NCI-H345 treated with DMSO at 0.1 percent for 48 hours (cell line): ENCODE results near the gene CBFA2T3.
"Not testable (repeated sequence)": the region's sequence is repeated elsewhere in the genome, so short reads cannot be mapped to it uniquely, and the experiment has no call there.

Experiments
- DNase-seq: peaks from one replicate; lab custom pipeline; 2025; ENCODE audit not compliant: unreplicated experiment; lab: John Stamatoyannopoulos, UW

The CBFA2T3 gene

DNA sequence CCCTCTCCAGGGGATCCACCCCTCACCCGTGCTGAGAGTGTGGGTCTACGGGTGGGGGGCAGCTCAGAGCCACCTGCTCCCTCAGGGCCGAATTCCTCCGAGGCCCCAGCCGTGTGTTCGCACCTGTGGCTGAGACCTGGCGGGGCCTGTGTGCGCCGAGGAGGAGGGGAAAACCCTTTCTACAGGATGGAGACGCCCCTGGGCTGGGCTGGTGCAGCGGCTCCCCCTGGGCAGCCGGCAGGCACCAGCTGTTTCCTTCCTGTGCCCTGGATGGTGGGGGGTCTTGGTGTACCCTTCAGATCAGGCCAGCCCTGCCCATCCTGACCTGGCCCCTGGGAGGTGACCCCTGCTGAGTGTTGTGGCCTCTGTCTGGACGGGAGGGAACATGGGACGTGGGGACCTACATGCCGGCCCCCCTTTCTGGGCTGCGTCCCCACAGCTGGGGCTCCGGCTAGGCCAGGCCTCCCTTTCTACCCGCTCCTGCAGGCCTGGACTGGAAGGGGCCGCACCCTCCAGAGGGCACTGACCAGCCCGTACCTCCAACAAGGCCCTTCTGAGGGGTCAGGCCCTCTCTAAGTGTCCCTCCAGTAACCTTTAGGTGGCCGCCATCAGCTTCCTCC is 82.2 kb downstream of the CBFA2T3 start:
- no peak for DNase-seq

- not testable (repeated sequence) for DNase-seq
These were observed 82.7 kb downstream of the CBFA2T3 start for GRCh38 chr16:88894266-88894665.

GRCh38 chr16:88893127-88893968 is 83.7 kb downstream of the CBFA2T3 start:
- DNase-seq: no peak

DNA sequence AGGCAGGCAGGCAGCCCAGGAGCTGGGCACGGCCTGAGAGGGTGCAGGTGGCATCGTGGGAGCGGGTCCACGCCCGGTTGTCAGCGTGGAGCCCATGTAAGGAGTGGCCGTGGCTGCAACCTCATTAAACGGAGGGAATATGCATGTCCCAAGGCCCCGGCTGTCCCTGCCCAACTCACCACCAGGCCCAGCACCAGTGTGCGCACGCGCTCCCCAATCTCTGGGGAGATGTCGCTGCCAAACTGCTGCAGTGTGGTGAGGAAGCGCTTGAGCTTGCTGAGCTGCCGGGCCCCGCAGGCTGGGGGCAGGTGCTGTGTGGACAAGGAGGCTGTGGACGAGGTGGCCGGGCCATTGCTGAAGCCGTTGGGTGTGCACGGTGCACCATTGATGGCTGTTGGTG is 84.9 kb downstream of the CBFA2T3 start:
- DNase-seq: no peak

GRCh38 chr16:88891083-88891482 is 85.9 kb downstream of the CBFA2T3 start:
- DNase-seq: no peak

DNA sequence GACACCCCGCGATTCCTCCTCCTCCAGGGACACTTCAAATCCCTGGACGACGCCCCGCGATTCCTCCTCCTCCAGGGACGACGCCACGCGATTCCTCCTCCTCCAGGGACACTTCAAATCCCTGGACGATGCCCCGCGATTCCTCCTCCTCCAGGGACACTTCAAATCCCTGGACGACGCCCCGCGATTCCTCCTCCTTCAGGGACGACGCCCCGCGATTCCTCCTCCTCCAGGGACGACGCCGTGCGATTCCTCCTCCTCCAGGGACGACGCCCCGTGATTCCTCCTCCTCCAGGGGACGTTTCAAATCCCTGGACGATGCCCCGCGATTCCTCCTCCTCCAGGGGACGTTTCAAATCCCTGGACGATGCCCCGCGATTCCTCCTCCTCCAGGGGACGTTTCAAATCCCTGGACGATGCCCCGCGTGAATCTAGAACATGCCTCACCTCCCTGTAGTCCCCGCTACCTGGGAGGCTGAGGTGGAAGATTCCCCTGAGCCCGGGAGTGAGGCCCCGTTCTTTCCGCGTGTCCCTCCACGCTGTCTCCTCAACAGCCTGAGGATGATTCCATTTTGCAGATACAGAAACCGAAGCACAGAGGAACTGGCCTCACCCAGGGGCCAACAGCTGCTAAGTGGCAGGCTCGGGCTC is 87.2 kb downstream of the CBFA2T3 start:
- DNase-seq: not testable (repeated sequence)

- DNase-seq: no peak
These were observed 88.3 kb downstream of the CBFA2T3 start for GRCh38 chr16:88888461-88889387.

- no peak for DNase-seq
These were observed 89.0 kb downstream of the CBFA2T3 start for GRCh38 chr16:88888057-88888456.

DNA sequence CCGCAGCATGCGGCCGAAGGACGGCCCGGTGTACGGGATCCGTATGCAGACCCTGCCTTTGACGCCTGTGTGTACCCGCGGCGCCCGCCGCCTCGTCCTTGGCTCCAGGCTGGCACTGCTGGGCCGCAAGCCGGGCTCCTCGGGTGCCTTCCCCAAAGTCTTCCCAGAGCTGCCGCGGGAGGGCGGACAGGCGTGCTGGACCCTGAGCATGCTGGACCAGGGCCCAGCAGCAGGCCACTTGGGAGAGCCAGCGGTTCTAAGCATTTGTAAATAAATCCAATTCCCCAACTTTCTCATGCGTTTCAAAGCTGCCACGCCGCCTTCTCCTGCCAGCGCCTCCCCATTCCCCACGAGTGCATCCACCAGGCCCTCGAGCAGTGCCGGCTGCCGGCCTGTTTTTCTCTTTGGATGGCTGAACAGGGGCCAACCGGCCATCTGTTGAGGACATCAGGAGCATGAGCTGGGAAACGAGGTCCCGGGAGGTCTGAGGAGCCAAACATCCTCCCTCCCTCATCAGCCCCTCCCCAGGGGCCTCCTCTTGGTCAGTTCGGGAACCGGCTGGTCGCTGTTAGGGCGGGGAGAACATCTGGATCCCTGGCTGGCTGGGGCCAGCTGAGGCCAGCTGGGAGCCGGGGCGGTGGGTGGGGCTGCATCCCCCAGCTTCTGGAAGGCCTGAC is 90.0 kb downstream of the CBFA2T3 start:
- DNase-seq: no peak

DNA sequence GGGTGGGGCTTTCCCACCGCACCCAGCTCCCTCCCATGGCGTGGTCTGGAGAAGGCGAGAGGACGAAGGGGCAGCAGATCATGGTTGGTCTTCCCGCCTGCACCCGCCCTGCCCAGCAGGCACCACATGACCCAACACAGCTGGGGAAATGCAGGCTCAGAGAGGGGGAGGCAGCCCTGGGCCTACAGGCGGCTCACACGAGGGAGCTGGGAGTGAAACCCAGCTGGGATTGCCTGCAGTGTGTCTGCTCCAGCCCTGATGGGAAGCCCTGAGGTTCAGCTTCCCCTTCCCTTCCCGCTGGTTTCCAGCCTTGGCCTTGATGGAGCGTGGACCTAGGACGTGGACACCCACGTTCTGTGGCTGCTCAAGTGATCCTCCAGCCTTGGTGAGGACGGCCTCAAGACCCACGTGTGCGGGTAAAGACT is 90.6 kb downstream of the CBFA2T3 start:
- no peak for DNase-seq

DNA sequence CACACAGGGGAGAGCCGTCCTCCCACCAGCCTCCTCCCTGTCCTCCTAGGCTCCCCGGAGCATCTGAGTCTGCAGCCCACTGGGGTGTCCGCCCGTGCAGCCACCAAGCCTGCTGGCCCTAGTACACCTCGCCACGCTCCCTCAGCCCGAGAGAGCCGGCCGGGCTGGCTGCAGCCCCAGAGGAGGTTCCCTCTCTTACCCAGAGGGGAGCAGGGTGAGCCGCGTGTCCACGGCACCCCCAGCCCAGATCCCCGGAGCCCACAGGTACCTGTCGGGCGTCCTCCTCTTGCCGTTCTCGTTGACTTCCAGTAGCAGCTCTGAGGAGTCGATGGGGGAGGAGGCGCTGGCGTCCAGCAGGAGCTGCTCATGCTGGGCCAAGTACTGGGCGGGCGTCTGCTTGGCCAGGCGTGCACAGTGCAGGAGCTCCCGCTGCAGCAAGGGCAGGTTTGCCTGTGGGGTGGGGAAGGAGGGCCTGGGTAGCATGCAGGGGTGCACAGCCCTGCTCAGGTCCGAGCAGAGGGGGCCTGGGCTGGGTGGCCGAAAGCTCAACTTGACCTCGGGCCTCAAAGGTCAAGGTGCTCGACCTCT is 91.2 kb downstream of the CBFA2T3 start:
- no peak for DNase-seq

- no peak for DNase-seq
These were observed 92.3 kb downstream of the CBFA2T3 start for GRCh38 chr16:88884569-88885271.

- DNase-seq: no peak
These were observed 93.1 kb downstream of the CBFA2T3 start for GRCh38 chr16:88883946-88884345.

GRCh38 chr16:88883117-88883895 is 93.7 kb downstream of the CBFA2T3 start:
- no peak for DNase-seq

DNA sequence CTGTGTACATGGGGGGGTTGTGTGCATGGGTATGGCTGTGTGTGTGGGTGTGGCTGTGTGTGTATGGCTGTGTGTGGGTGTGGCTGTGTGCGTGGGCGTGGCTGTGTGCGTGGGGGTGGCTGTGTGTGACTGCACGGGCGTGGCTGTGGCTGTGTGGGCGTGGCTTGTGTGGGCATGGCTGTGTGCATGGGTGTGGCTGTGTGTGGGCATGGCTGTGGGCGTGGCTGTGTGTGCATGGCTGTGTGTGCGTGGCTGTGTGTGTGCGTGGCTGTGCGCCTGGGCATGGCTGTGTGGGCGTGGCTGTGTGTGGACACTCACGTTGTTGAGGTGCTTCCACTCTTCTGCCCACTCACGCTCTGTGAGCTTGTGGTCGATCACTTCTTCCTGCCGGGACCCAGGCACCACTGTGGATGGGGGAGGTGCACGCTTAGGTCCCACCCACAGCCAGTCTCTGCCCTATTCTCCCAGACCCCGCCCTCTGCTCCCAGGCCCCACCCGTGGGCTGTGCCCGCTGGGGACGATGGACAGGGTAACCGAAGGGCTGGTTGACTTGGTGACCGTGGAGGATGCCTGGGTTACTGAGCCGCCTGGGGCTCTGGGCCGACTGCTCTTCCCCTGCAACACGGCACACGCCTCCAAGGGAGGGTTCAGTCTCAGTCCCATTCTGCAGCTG is 94.5 kb downstream of the CBFA2T3 start:
- DNase-seq: no peak

DNA sequence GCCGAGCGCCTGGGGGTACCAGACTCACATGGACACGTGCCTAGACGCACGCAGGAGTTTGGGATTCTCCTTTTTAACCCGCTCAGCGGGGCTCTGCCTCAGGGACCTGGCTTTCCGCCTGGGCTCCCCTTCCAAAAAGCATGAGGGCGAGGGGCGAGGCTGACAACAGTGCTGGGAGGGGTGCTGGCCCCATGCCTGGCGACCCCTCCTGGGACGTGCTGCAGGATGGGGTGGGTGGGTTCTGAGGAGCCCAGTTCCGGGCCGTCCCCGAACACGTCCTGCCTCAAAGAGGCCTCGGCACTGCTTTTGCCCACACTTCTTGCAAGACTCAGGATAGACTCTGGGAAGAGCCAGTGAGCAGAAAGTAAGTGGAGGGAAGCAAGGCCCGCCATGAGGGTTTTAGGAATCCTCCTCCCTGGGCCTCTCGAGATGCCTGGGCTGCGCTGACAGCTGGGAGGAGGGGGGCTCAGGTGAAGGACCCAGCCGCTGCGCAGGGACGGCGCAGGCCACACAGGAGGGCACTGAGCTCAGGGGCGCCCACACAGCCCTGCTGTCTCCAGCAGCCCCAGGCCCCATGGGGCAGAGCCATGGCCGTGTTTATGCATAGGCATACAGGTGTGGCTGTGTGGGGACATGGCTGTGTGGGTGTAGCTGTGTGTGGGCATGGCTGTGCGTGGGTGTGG is 95.2 kb downstream of the CBFA2T3 start:
- DNase-seq: no peak

DNA sequence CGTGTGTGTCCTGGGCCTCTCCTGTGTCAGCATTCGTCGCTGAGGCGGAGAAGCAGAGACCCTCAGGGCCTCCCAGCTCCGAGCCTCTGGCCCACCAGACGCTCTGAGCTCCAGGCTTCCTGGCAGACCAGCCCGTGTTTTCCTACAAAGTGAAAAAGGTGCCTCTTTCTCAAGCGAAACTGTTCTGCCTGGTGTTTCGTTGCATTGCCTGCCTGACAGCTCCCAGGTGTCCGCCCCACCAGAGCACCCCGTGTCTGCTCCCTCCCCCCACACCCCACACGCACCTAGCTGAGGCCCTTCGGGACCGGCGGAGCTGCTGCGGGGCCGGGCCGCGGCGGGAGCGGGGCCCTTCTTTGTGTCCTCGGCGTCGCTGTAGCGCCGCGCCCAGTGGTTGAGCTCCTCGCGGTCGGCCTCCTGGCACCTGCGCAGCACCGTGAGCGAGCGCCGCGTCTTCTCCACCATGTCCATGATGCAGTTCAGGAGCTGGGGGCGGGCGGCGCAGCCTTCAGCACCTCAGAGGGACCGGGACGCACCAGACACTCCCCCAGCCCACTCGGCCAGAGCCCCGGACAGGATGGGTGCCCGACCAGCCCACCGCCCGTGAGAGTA is 95.9 kb downstream of the CBFA2T3 start:
- DNase-seq: no peak
